COLO829 (cell line): ENCODE data around the gene CCDC40.

ENCODE experiments used
- DNase-seq: peaks from one replicate; pipeline ENCODE4 v3.0.0; 2012; ENCODE audit warnings: low spot score

The CCDC40 gene

GRCh38 chr17:80141463-80142165, 105.2 kb downstream of the CCDC40 start:
- DNase-seq: no peak

- DNase-seq: no peak
Observed at GRCh38 chr17:80142929-80143328, 106.5 kb downstream of the CCDC40 start.

GRCh38 chr17:80145076-80146075, 108.9 kb downstream of the CCDC40 start:
- no peak for DNase-seq

- DNase-seq: no peak
Observed at GRCh38 chr17:80146121-80147034, 109.9 kb downstream of the CCDC40 start.

- peak; percentile 99 for DNase-seq
Observed at GRCh38 chr17:80147035-80147822, 110.8 kb downstream of the CCDC40 start, which contains the start of gene EIF4A3. TSS of gene EIF4A3 (minus strand) at chr17:80147128. CDS start at chr17:80146961, 167 bp downstream.
